H7 (cell line): Measurements from ENCODE around the gene DDR2. TPM values are rescaled to one million over a fixed set of nuclear protein-coding genes. Genes with fewer than 3 reads are reported as not detected.
A peak's percentile ranks its signal among the peaks of the same experiment; 100 is the strongest.

Experiments used
- DNase-seq: peaks from one replicate; pipeline ENCODE4 v3.0.0; 2012
- H3K27me3 ChIP-seq: 2 replicates; pipeline ENCODE4 v1.6.0; 2011; ENCODE audit warnings: mild to moderate bottlenecking, low read length; ENCODE audit not compliant: control insufficient read depth, insufficient read depth
- H3K36me3 ChIP-seq: replicated peaks from 2 replicates; pipeline ENCODE4 v1.5.1; 2011; ENCODE audit warnings: low read length; ENCODE audit not compliant: control insufficient read depth, insufficient read depth
- H3K4me3 ChIP-seq: 2 replicates; pipeline ENCODE4 v1.5.1; 2011; ENCODE audit warnings: low read depth, mild to moderate bottlenecking, control low read depth, low read length, moderate library complexity; ENCODE audit not compliant: insufficient read depth
- total RNA-seq: library from RNA; depleted of rRNA; stranded (reverse); fragments of >200 nt; shearing (Covaris generic); gene quantifications from 2 replicates; pipeline ENCODE4 v1.2.3, GENCODE V29; 2014

The DDR2 gene
- total RNA-seq, 1 experiment from 2014 or later, result 0.17 TPM

- Histone ChIP-seq H3K4me3 (no peak overlapping the region), H3K27me3 (no peaks in the 10 kb centered on the region), H3K36me3 (no peaks in the 10 kb centered on the region)
- no peak for DNase-seq
These were observed 12.7 kb downstream of the DDR2 start for GRCh38 chr1:162644986-162645314.

- no peaks in the 10 kb centered on the region for H3K36me3 ChIP-seq
- H3K4me3 ChIP-seq, result no peak overlapping the region
- DNase-seq, result no peak
- no peaks in the 10 kb centered on the region for H3K27me3 ChIP-seq
These were observed 13.4 kb downstream of the DDR2 start for GRCh38 chr1:162645666-162646065.

- H3K4me3 ChIP-seq, result no peak overlapping the region
- no peak for DNase-seq
- no peaks in the 10 kb centered on the region for H3K27me3 ChIP-seq
- no peaks in the 10 kb centered on the region for H3K36me3 ChIP-seq
These were observed 17.3 kb downstream of the DDR2 start for GRCh38 chr1:162649583-162649982.

GRCh38 chr1:162654915-162655620 lies 22.8 kb downstream of the DDR2 start:
- no peak overlapping the region for H3K4me3 ChIP-seq
- DNase-seq, result no peak
- H3K36me3 ChIP-seq, result no peaks in the 10 kb centered on the region
- H3K27me3 ChIP-seq, result no peaks in the 10 kb centered on the region

GRCh38 chr1:162656266-162656665 lies 24.0 kb downstream of the DDR2 start:
- H3K4me3 ChIP-seq, result no peak overlapping the region
- DNase-seq, result no peak
- H3K36me3 ChIP-seq, result no peaks in the 10 kb centered on the region
- H3K27me3 ChIP-seq, result no peaks in the 10 kb centered on the region

GRCh38 chr1:162660574-162660973 lies 28.3 kb downstream of the DDR2 start:
- no peaks in the 10 kb centered on the region for H3K36me3 ChIP-seq
- H3K27me3 ChIP-seq, result no peaks in the 10 kb centered on the region
- no peak overlapping the region for H3K4me3 ChIP-seq
- no peak for DNase-seq

- no peaks in the 10 kb centered on the region for H3K27me3 ChIP-seq
- no peak for DNase-seq
- H3K36me3 ChIP-seq, result no peaks in the 10 kb centered on the region
- H3K4me3 ChIP-seq, result no peak overlapping the region
These were observed 29.1 kb downstream of the DDR2 start for GRCh38 chr1:162661336-162661735.

GRCh38 chr1:162662013-162662412 lies 29.7 kb downstream of the DDR2 start:
- H3K4me3 ChIP-seq, result no peak overlapping the region
- no peaks in the 10 kb centered on the region for H3K36me3 ChIP-seq
- no peak for DNase-seq
- H3K27me3 ChIP-seq, result no peaks in the 10 kb centered on the region

GRCh38 chr1:162663086-162663485 lies 30.8 kb downstream of the DDR2 start:
- Histone ChIP-seq H3K4me3 (no peak overlapping the region), H3K36me3 (no peaks in the 10 kb centered on the region), H3K27me3 (no peaks in the 10 kb centered on the region)
- no peak for DNase-seq

- no peaks in the 10 kb centered on the region for H3K27me3 ChIP-seq
- H3K36me3 ChIP-seq, result no peaks in the 10 kb centered on the region
- no peak overlapping the region for H3K4me3 ChIP-seq
- DNase-seq, result peak; percentile 8
These were observed 31.4 kb downstream of the DDR2 start for GRCh38 chr1:162663589-162664106.

GRCh38 chr1:162666006-162666645 lies 33.9 kb downstream of the DDR2 start:
- H3K27me3 ChIP-seq, result no peaks in the 10 kb centered on the region
- no peaks in the 10 kb centered on the region for H3K36me3 ChIP-seq
- no peak for DNase-seq
- no peak overlapping the region for H3K4me3 ChIP-seq

- no peak for DNase-seq
- no peaks in the 10 kb centered on the region for H3K36me3 ChIP-seq
- H3K4me3 ChIP-seq, result no peak overlapping the region
- no peaks in the 10 kb centered on the region for H3K27me3 ChIP-seq
These were observed 35.3 kb downstream of the DDR2 start for GRCh38 chr1:162667381-162668080.

GRCh38 chr1:162670928-162671663 lies 38.8 kb downstream of the DDR2 start:
- no peak for DNase-seq
- Histone ChIP-seq H3K4me3 (no peak overlapping the region), H3K27me3 (no peaks in the 10 kb centered on the region; the same call in 1 of the 2 replicates), H3K36me3 (no peaks in the 10 kb centered on the region)

GRCh38 chr1:162671664-162672410 lies 39.6 kb downstream of the DDR2 start:
- no peaks in the 10 kb centered on the region for H3K36me3 ChIP-seq
- no peaks in the 10 kb centered on the region; the same call in 1 of the 2 replicates for H3K27me3 ChIP-seq
- H3K4me3 ChIP-seq, result no peak overlapping the region
- no peak for DNase-seq
